B cell (primary cell): ENCODE results near the gene RABAC1. TPM values are rescaled to one million over a fixed set of nuclear protein-coding genes. Genes with fewer than 3 reads are reported as not detected.

Experiments used
- ATAC-seq: fragments of 200-7000 bp; cut with Tn5 transposase; one replicate; pipeline ENCODE4 v1.10.0; 2021; ENCODE audit warnings: low read depth, mild to moderate bottlenecking, moderate number of reproducible peaks, moderate library complexity
- CTCF ChIA-PET: fragments of 350-600 bp; sonication (Branson Sonifier 250); formaldehyde crosslinking; loops from one replicate; lab custom pipeline; 2021; ENCODE audit warnings: antibody characterized with exemption, inconsistent platforms; lab: Charles Lee
- POLR2A ChIA-PET: fragments of 350-600 bp; sonication (Branson Sonifier 250); formaldehyde crosslinking; loops from one replicate; lab custom pipeline; 2021; ENCODE audit warnings: antibody characterized with exemption; lab: Charles Lee
- DNase-seq: peaks from one replicate; pipeline ENCODE4 v3.0.0; 2013
- H2AFZ ChIP-seq: 2 replicates; pipeline ENCODE4 v1.6.1; 2012; ENCODE audit warnings: mild to moderate bottlenecking, low read depth, low read length; ENCODE audit not compliant: insufficient read depth, poor library complexity, severe bottlenecking
- H3K27ac ChIP-seq, 2 donors: 1 replicate in 1 of 2; 2 replicates in 1 of 2; pipeline ENCODE4 v1.5.1; 2012 to 2013; ENCODE audit warnings: low read length in 2 of 2, mild to moderate bottlenecking in 2 of 2, moderate library complexity in 1 of 2
- H3K27me3 ChIP-seq, 4 experiments: fragments of 200-600 bp in 1 of 4; sonication (generic) in 1 of 4; replicated peaks in 1 of 4; 1 replicate in 2 of 4; 2 replicates in 2 of 4; pipeline versions ENCODE4 v1.6.1 to v1.7.0; 2013 to 2016; ENCODE audit warnings: low read length in 3 of 4, mild to moderate bottlenecking in 2 of 4, mixed read lengths in 1 of 4, moderate library complexity in 1 of 4; ENCODE audit not compliant: insufficient read depth in 4 of 4, control insufficient read depth in 3 of 4; ENCODE audit errors: control extremely low read depth in 1 of 4
- H3K36me3 ChIP-seq, 2 experiments: replicated peaks in 1 of 2; 1 replicate in 1 of 2; 2 replicates in 1 of 2; pipeline versions ENCODE4 v1.6.1 to v1.7.1; 2013; ENCODE audit warnings: low read length in 1 of 2; ENCODE audit not compliant: insufficient read depth in 2 of 2, control insufficient read depth in 1 of 2; ENCODE audit errors: control extremely low read depth in 1 of 2, extremely low read depth in 1 of 2
- H3K4me1 ChIP-seq, 2 donors: fragments of 200-600 bp in 1 of 2; sonication (generic) in 1 of 2; 1 replicate in 1 of 2; 2 replicates in 1 of 2; pipeline versions ENCODE4 v1.5.1 to v1.6.1; 2013 to 2017; ENCODE audit warnings: low read length in 2 of 2; ENCODE audit not compliant: control insufficient read depth in 2 of 2, insufficient read depth in 2 of 2
- H3K4me2 ChIP-seq: replicated peaks from 2 replicates; pipeline ENCODE3; 2012; ENCODE audit warnings: mild to moderate bottlenecking, low read depth, low read length; ENCODE audit not compliant: poor library complexity, severe bottlenecking
- H3K4me3 ChIP-seq, 5 experiments: fragments of 200-600 bp in 1 of 5; sonication (generic) in 1 of 5; 1 replicate in 3 of 5; 2 replicates in 2 of 5; pipeline versions ENCODE4 v1.5.1 to v1.7.0; 2011 to 2016; ENCODE audit warnings: low read length in 4 of 5, mild to moderate bottlenecking in 4 of 5, low read depth in 2 of 5, control low read depth in 1 of 5, moderate library complexity in 1 of 5; ENCODE audit not compliant: insufficient read depth in 1 of 5; ENCODE audit errors: control extremely low read depth in 1 of 5, extremely low read depth in 1 of 5
- H3K79me2 ChIP-seq: fragments of 200-600 bp; sonication (generic); one replicate; pipeline ENCODE4 v1.6.0; 2016; ENCODE audit warnings: low read length; ENCODE audit not compliant: control insufficient read depth, insufficient read depth
- H3K9ac ChIP-seq: fragments of 200-600 bp; sonication (generic); 2 replicates; pipeline ENCODE4 v1.6.1; 2017; ENCODE audit warnings: mild to moderate bottlenecking, low read length, moderate library complexity
- H3K9me3 ChIP-seq, 3 donors: one replicate each; pipeline versions ENCODE4 v1.6.1 to v1.7.1; 2013; ENCODE audit warnings: low read length in 2 of 3; ENCODE audit not compliant: control insufficient read depth in 2 of 3, insufficient read depth in 1 of 3; ENCODE audit errors: control extremely low read depth in 1 of 3
- H4K20me1 ChIP-seq: 2 replicates; pipeline ENCODE4 v1.6.0; 2012; ENCODE audit warnings: mild to moderate bottlenecking, low read length; ENCODE audit not compliant: insufficient read depth, control insufficient read depth, poor library complexity, severe bottlenecking
- H3K27ac Mint-ChIP-seq: one replicate; pipeline ENCODE4 v1.8.0; 2021; ENCODE audit warnings: mixed read lengths
- H3K27me3 Mint-ChIP-seq: one replicate; pipeline ENCODE4 v1.8.0; 2021; ENCODE audit warnings: mixed read lengths
- H3K4me1 Mint-ChIP-seq: one replicate; pipeline ENCODE4 v1.8.0; 2021; ENCODE audit warnings: mixed read lengths
- H3K4me3 Mint-ChIP-seq: one replicate; pipeline ENCODE4 v1.8.0; 2021; ENCODE audit warnings: mixed read lengths
- H3K9me3 Mint-ChIP-seq: one replicate; pipeline ENCODE4 v1.8.0; 2022; ENCODE audit warnings: mixed read lengths; ENCODE audit not compliant: insufficient read depth
- CTCF ChIP-seq: fragments of 200-600 bp; IDR thresholded peaks from one replicate; pipeline ENCODE4 v1.8.0; 2022; ENCODE audit warnings: antibody characterized with exemption, mild to moderate bottlenecking
- EZH2 ChIP-seq: IDR thresholded peaks from 2 replicates; pipeline ENCODE4 v1.6.1; 2012; ENCODE audit warnings: borderline replicate concordance, low read depth, mild to moderate bottlenecking, moderate library complexity, low read length; ENCODE audit not compliant: insufficient read depth, poor library complexity, severe bottlenecking
- WGBS: methylation state at CpG from one replicate; pipeline ENCODE4 v1.1.5; 2013; ENCODE audit warnings: missing lambda C conversion rate; ENCODE audit not compliant: insufficient coverage; 5-methylcytosine and 5-hydroxymethylcytosine counted together
- intact Hi-C: fragments of 100-400 bp; cut with micrococcal nuclease; formaldehyde crosslinking; loops from one replicate; pipeline ENCODE4 v1.10.0; 2022
- polyA plus RNA-seq: library from polyadenylated mRNA; depleted of rRNA; stranded (reverse); fragments of >200 nt; gene quantifications from 2 replicates; pipeline ENCODE4 v1.2.3, GENCODE V29; 2012
- total RNA-seq, 2 donors: library from RNA; stranded (reverse); fragments of 120-200 nt in 1 of 2; gene quantifications; 1 replicate in 1 of 2; 2 replicates in 1 of 2; pipeline versions ENCODE4 v1.2.3 to v1.2.4, GENCODE V29; 2013 to 2022

Gene RABAC1
- total and polyA plus RNA-seq, 2 donors (not counting 1 experiment from before 2014, with no cell fraction given) = 146 to 190 TPM

- no peak for TF ChIP-seq CTCF
- no peak for TF ChIP-seq EZH2
- 93% methylated on average over 15 of the region's 15 CpGs for WGBS
- no peaks in the 10 kb centered on the region for H3K27me3 Mint-ChIP-seq
- CTCF ChIA-PET = interaction anchor here (1.1 to 2.3 kb wide), 7 partner anchors 9 to 77 kb away, joined by 3 to 24 read pairs (median 5); partner anchors contain the start of gene RPS19
- DNase-seq (no peak), ATAC-seq (no peak)
- intact Hi-C loops = no loop called here
- peaks cover 11% of the 10 kb centered on the region for H3K79me2 ChIP-seq
- H3K27me3 ChIP-seq = no peaks in the 10 kb centered on the region
- POLR2A ChIA-PET = interaction anchor here (1.8 to 1.9 kb wide), 3 partner anchors 9 to 62 kb away, joined by 7 to 14 read pairs (median 9); partner anchors contain the start of gene ARHGEF1
- no peaks in the 10 kb centered on the region for H3K36me3 ChIP-seq
- no peaks in the 10 kb centered on the region for H3K9me3 ChIP-seq
- H3K4me1 Mint-ChIP-seq = peaks cover 53% of the 10 kb centered on the region
- no peak overlapping the region for H3K9ac ChIP-seq
- no peak overlapping the region for H3K4me3 ChIP-seq
- H3K4me1 ChIP-seq = peaks cover 38 to 65% of the 10 kb centered on the region in 2 donors
- no peak overlapping the region for H3K4me3 Mint-ChIP-seq
- H3K9me3 Mint-ChIP-seq = no peaks in the 10 kb centered on the region
- H3K27ac Mint-ChIP-seq = peak overlapping the region; percentile 68
- no peaks in the 10 kb centered on the region for H4K20me1 ChIP-seq
- H3K27ac ChIP-seq = no peak overlapping the region
- no peak overlapping the region for H2AFZ ChIP-seq
- no peak overlapping the region for H3K4me2 ChIP-seq
Observed at GRCh38 chr19:41936961-41937360, 22.2 kb downstream of the RABAC1 start.

- peak overlapping the region; percentile 7 for H3K4me3 Mint-ChIP-seq
- DNase-seq (no peak), ATAC-seq (no peak)
- H3K9me3 Mint-ChIP-seq = no peaks in the 10 kb centered on the region
- Histone ChIP-seq H3K9ac (no peak overlapping the region), H3K9me3 (no peaks in the 10 kb centered on the region), H4K20me1 (no peaks in the 10 kb centered on the region), H3K4me3 (no peak overlapping the region), H3K79me2 (peaks cover 11% of the 10 kb centered on the region), H2AFZ (no peak overlapping the region), H3K4me2 (no peak overlapping the region), H3K27me3 (no peaks in the 10 kb centered on the region), H3K27ac (no peak overlapping the region), H3K36me3 (no peaks in the 10 kb centered on the region), H3K4me1 (peaks cover 34 to 65% of the 10 kb centered on the region in 2 donors)
- intact Hi-C loops = no loop called here
- peak overlapping the region; percentile 68 for H3K27ac Mint-ChIP-seq
- no peaks in the 10 kb centered on the region for H3K27me3 Mint-ChIP-seq
- TF ChIP-seq CTCF (no peak), EZH2 (no peak)
- H3K4me1 Mint-ChIP-seq = peaks cover 49% of the 10 kb centered on the region
- ChIA-PET CTCF (interaction anchor here (1.3 to 2.3 kb wide), 6 partner anchors 9 to 76 kb away, joined by 4 to 24 read pairs (median 8); partner anchors contain the start of gene RPS19), POLR2A (interaction anchor here (1.8 to 1.9 kb wide), 3 partner anchors 9 to 61 kb away, joined by 7 to 14 read pairs (median 9); partner anchors contain the start of gene ARHGEF1)
- WGBS = 87% methylated on average over 8 of the region's 8 CpGs
Observed at GRCh38 chr19:41936416-41936850, 22.7 kb downstream of the RABAC1 start.
